CD4-positive, alpha-beta T cell (primary cell): ENCODE data around the gene ATRX. TPM values are rescaled to one million over a fixed set of nuclear protein-coding genes. Genes with fewer than 3 reads are reported as not detected.
"Not testable (repeated sequence)": the region's sequence is repeated elsewhere in the genome, so short reads cannot be mapped to it uniquely, and the experiment has no call there.

Experiments used
- ATAC-seq: fragments of 200-7000 bp; cut with Tn5 transposase; one replicate; pipeline ENCODE4 v1.10.0; 2022; ENCODE audit warnings: mild to moderate bottlenecking; ENCODE audit not compliant: poor library complexity
- CTCF ChIA-PET: fragments of 350-600 bp; sonication (Branson Sonifier 250); formaldehyde crosslinking; loops from one replicate; lab custom pipeline; 2021; ENCODE audit warnings: antibody characterized with exemption, inconsistent platforms; lab: Charles Lee
- POLR2A ChIA-PET: fragments of 350-600 bp; sonication (Branson Sonifier 250); formaldehyde crosslinking; loops from one replicate; lab custom pipeline; 2021; ENCODE audit warnings: antibody characterized with exemption, inconsistent platforms; lab: Charles Lee
- DNase-seq, 14 experiments: peaks; one replicate each; pipeline ENCODE4 v3.0.0-alpha.2; 2013 to 2020; ENCODE audit warnings: mixed read lengths in 2 of 14
- H3K27ac ChIP-seq, 2 donors: one replicate each; pipeline versions ENCODE4 v1.5.1 to v1.7.0; 2013; ENCODE audit warnings: low read length in 2 of 2, low read depth in 1 of 2, mild to moderate bottlenecking in 1 of 2
- H3K27me3 ChIP-seq, 2 experiments: 1 replicate in 1 of 2; 2 replicates in 1 of 2; pipeline versions ENCODE4 v1.6.1 to v1.7.0; 2013; ENCODE audit warnings: low read length in 2 of 2, control low read depth in 1 of 2, mild to moderate bottlenecking in 1 of 2, moderate library complexity in 1 of 2; ENCODE audit not compliant: insufficient read depth in 2 of 2, control insufficient read depth in 1 of 2
- H3K36me3 ChIP-seq: one replicate; pipeline ENCODE4 v1.6.1; 2013; ENCODE audit warnings: low read length, control low read depth; ENCODE audit not compliant: insufficient read depth
- H3K4me1 ChIP-seq: one replicate; pipeline ENCODE4 v1.6.1; 2013; ENCODE audit warnings: low read length, control low read depth; ENCODE audit not compliant: insufficient read depth
- H3K4me3 ChIP-seq: one replicate; pipeline ENCODE4 v1.5.1; 2013; ENCODE audit warnings: mild to moderate bottlenecking, low read length, moderate library complexity
- H3K9me3 ChIP-seq, 2 experiments: 1 replicate in 1 of 2; 2 replicates in 1 of 2; pipeline versions ENCODE4 v1.6.1 to v1.7.0; 2013; ENCODE audit warnings: low read length in 2 of 2, mild to moderate bottlenecking in 2 of 2, control low read depth in 1 of 2, moderate library complexity in 1 of 2; ENCODE audit not compliant: control insufficient read depth in 1 of 2, insufficient read depth in 1 of 2
- H3K27ac Mint-ChIP-seq: one replicate; pipeline ENCODE4 v1.8.0; 2020; ENCODE audit warnings: mixed read lengths
- H3K27me3 Mint-ChIP-seq: one replicate; pipeline ENCODE4 v1.8.0; 2021; ENCODE audit warnings: mixed read lengths
- H3K36me3 Mint-ChIP-seq: one replicate; pipeline ENCODE4 v1.8.0; 2021; ENCODE audit warnings: low read depth, mixed read lengths
- H3K4me1 Mint-ChIP-seq: one replicate; pipeline ENCODE4 v1.8.0; 2021; ENCODE audit warnings: low read depth, mixed read lengths
- H3K4me3 Mint-ChIP-seq: one replicate; pipeline ENCODE4 v1.8.0; 2020; ENCODE audit warnings: mild to moderate bottlenecking, mixed read lengths
- H3K9me3 Mint-ChIP-seq: one replicate; pipeline ENCODE4 v1.8.0; 2020; ENCODE audit warnings: mixed read lengths
- CTCF ChIP-seq: fragments of 200-600 bp; IDR thresholded peaks from one replicate; pipeline ENCODE4 v1.8.0; 2022; ENCODE audit warnings: antibody characterized with exemption, mild to moderate bottlenecking
- intact Hi-C, 2 experiments: fragments of 100-400 bp; cut with DNase I in 1 of 2; cut with micrococcal nuclease in 1 of 2; formaldehyde crosslinking; loops; one replicate each; pipeline versions ENCODE4 v1.15.1 to v1.9.0; 2023 to 2025; cut with DNase I, micrococcal nuclease
- total RNA-seq, 174 experiments: library from RNA in 2 of 174; stranded (reverse) in 2 of 174; gene quantifications; one replicate each; pipeline ENCODE4 v1.2.3 and lab custom pipeline; 2021 to 2026

Gene ATRX
- total RNA-seq, 2 experiments from 2014 or later, result 72.7 to 79.5 TPM

- peaks cover 70% of the 10 kb centered on the region for H3K36me3 Mint-ChIP-seq
- CTCF ChIA-PET, result no interaction called here
- intact Hi-C loops, result no loop called here
- no peak for TF ChIP-seq CTCF
- Histone ChIP-seq H3K36me3 (peaks cover 29% of the 10 kb centered on the region), H3K9me3 (no peaks in the 10 kb centered on the region), H3K27ac (no peak overlapping the region), H3K4me1 (no peaks in the 10 kb centered on the region), H3K27me3 (no peaks in the 10 kb centered on the region), H3K4me3 (no peak overlapping the region)
- DNase-seq (no peak), ATAC-seq (no peak)
- POLR2A ChIA-PET, result no interaction called here
- H3K4me1 Mint-ChIP-seq, result peaks cover 11% of the 10 kb centered on the region
- no peaks in the 10 kb centered on the region for H3K9me3 Mint-ChIP-seq
- no peak overlapping the region for H3K4me3 Mint-ChIP-seq
- no peak overlapping the region for H3K27ac Mint-ChIP-seq
- H3K27me3 Mint-ChIP-seq, result no peaks in the 10 kb centered on the region
Measured at GRCh38 chrX:77691916-77692315, 94.1 kb downstream of the ATRX start.

GRCh38 chrX:77689376-77689775 is 96.6 kb downstream of the ATRX start:
- Mint-ChIP-seq H3K4me1 (peaks cover 7% of the 10 kb centered on the region), H3K9me3 (no peaks in the 10 kb centered on the region), H3K36me3 (peaks cover 67% of the 10 kb centered on the region), H3K27ac (no peak overlapping the region), H3K4me3 (no peak overlapping the region), H3K27me3 (no peaks in the 10 kb centered on the region)
- intact Hi-C loops, result no loop called here
- CTCF ChIA-PET, result no interaction called here
- Histone ChIP-seq H3K36me3 (peaks cover 27% of the 10 kb centered on the region), H3K9me3 (no peaks in the 10 kb centered on the region), H3K27ac (no peak overlapping the region), H3K4me1 (no peaks in the 10 kb centered on the region), H3K27me3 (no peaks in the 10 kb centered on the region), H3K4me3 (no peak overlapping the region)
- ATAC-seq (no peak), DNase-seq (no peak)
- POLR2A ChIA-PET, result no interaction called here
- no peak for TF ChIP-seq CTCF

GRCh38 chrX:77685683-77686082 is 100.3 kb downstream of the ATRX start:
- DNase-seq, intact Hi-C loops, CTCF ChIA-PET, H3K4me1 ChIP-seq, POLR2A ChIA-PET, ATAC-seq, H3K27ac ChIP-seq, H3K27ac Mint-ChIP-seq, H3K9me3 ChIP-seq, H3K27me3 ChIP-seq, H3K9me3 Mint-ChIP-seq, H3K4me3 Mint-ChIP-seq, H3K27me3 Mint-ChIP-seq, H3K4me3 ChIP-seq: not testable (repeated sequence)
- peaks cover 74% of the 10 kb centered on the region for H3K36me3 Mint-ChIP-seq
- peaks cover 42% of the 10 kb centered on the region for H3K36me3 ChIP-seq
- H3K4me1 Mint-ChIP-seq, result peaks cover 18% of the 10 kb centered on the region

DNA sequence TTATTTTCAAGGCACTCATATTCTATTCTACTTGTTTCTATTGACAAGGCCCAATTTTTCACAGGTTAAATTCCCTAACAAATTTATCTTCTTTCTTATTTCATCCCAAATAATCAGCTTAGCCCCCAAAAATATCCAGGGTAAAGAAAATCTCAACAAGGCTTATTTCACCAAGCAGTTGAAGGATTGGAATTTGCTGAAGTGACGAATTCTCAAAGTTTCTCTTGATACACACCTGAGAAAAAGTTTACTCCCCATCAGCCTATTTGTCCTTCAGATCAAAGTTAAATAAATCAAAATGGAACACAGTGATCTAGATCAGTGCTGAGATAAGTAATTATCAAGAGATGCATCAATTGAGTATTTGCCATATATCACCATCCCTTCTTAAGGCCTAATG is 106.9 kb downstream of the ATRX start:
- H3K27me3 Mint-ChIP-seq, result no peaks in the 10 kb centered on the region
- H3K27ac Mint-ChIP-seq, result no peak overlapping the region
- CTCF ChIA-PET, result no interaction called here

More for the DNA sequence above, 106.9 kb downstream of the ATRX start:
- POLR2A ChIA-PET, result no interaction called here
- no peak overlapping the region for H3K4me3 ChIP-seq
- Mint-ChIP-seq H3K9me3 (no peaks in the 10 kb centered on the region), H3K36me3 (peaks cover 42% of the 10 kb centered on the region), H3K4me3 (no peak overlapping the region), H3K4me1 (peaks cover 18% of the 10 kb centered on the region)
- no peak for TF ChIP-seq CTCF
- H3K27ac ChIP-seq, result no peak overlapping the region
- H3K4me1 ChIP-seq, result no peaks in the 10 kb centered on the region
- no peaks in the 10 kb centered on the region for H3K27me3 ChIP-seq
- no peaks in the 10 kb centered on the region for H3K9me3 ChIP-seq
- peaks cover 24% of the 10 kb centered on the region for H3K36me3 ChIP-seq
- no peak for ATAC-seq
- intact Hi-C loops, result loop anchor here in 1 of 2 experiments (10.0 kb wide), 1 partner anchor 106 kb away; the partner anchor contains the start of gene ATRX
- no peak for DNase-seq
